HEK293 (cell line): ENCODE results near the gene CEND1.
A peak's percentile ranks its signal among the peaks of the same experiment; 100 is the strongest.

ENCODE experiments used
- CTCF ChIA-PET: fragments of 350-600 bp; formaldehyde crosslinking; extraction: SDS; loops from one replicate; lab custom pipeline; 2021; ENCODE audit warnings: antibody characterized with exemption; lab: Yijun Ruan, JAX
- POLR2A ChIA-PET: fragments of 300-600 bp; formaldehyde crosslinking; extraction: SDS; loops from one replicate; lab custom pipeline; 2020; ENCODE audit warnings: antibody characterized with exemption, inconsistent platforms; lab: Yijun Ruan, JAX
- H3K27ac ChIP-seq: fragments of 200-500 bp; sonication (Bioruptor generic); 2 replicates; pipeline ENCODE4 v1.5.1; 2014; ENCODE audit warnings: low read depth, low read length, control low read depth, inconsistent platforms; ENCODE audit errors: extremely low read depth
- H3K36me3 ChIP-seq, 2 experiments: fragments of 200-500 bp in 1 of 2; sonication (Bioruptor generic) in 1 of 2; 1 replicate in 1 of 2; 2 replicates in 1 of 2; pipeline ENCODE4 v1.5.1; 2014 to 2017; ENCODE audit warnings: inconsistent platforms in 2 of 2, low read length in 2 of 2; ENCODE audit not compliant: control insufficient read depth in 2 of 2, insufficient read depth in 1 of 2
- H3K4me1 ChIP-seq: fragments of 200-500 bp; sonication (Bioruptor generic); 2 replicates; pipeline ENCODE4 v1.5.1; 2014; ENCODE audit warnings: mild to moderate bottlenecking, low read length, inconsistent platforms; ENCODE audit not compliant: control insufficient read depth, insufficient read depth
- H3K4me3 ChIP-seq: 2 replicates; pipeline ENCODE4 v1.5.1; 2011; ENCODE audit warnings: low read depth, mild to moderate bottlenecking, control low read depth, low read length, moderate library complexity
- H3K9me3 ChIP-seq: fragments of 200-500 bp; sonication (Bioruptor generic); 2 replicates; pipeline ENCODE4 v1.5.1; 2014; ENCODE audit warnings: low read depth, low read length, inconsistent platforms; ENCODE audit not compliant: control insufficient read depth, insufficient read depth
- GLIS2 ChIP-seq: fragments of 450-650 bp; formaldehyde crosslinking; IDR thresholded peaks from 2 replicates; pipeline ENCODE4 v1.5.1; 2016; ENCODE audit warnings: missing biosample characterization, missing genetic modification characterization
- OSR2 ChIP-seq: fragments of 450-650 bp; formaldehyde crosslinking; IDR thresholded peaks from 2 replicates; pipeline ENCODE4 v1.5.1; 2016; ENCODE audit warnings: missing biosample characterization, missing genetic modification characterization
- REPIN1 ChIP-seq: fragments of 450-650 bp; formaldehyde crosslinking; IDR thresholded peaks from 2 replicates; pipeline ENCODE4 v1.5.1; 2017; ENCODE audit warnings: missing biosample characterization, missing genetic modification characterization, low read depth
- SCRT1 ChIP-seq: fragments of 450-650 bp; formaldehyde crosslinking; IDR thresholded peaks from 2 replicates; pipeline ENCODE4 v1.5.1; 2016; ENCODE audit warnings: missing biosample characterization, missing genetic modification characterization, borderline replicate concordance
- SCRT2 ChIP-seq: fragments of 450-650 bp; formaldehyde crosslinking; IDR thresholded peaks from 2 replicates; pipeline ENCODE4 v1.5.1; 2016; ENCODE audit warnings: missing biosample characterization, missing genetic modification characterization
- ZNF112 ChIP-seq: fragments of 450-650 bp; formaldehyde crosslinking; IDR thresholded peaks from 2 replicates; pipeline ENCODE4 v1.5.0; 2017; ENCODE audit warnings: missing biosample characterization, missing genetic modification characterization
- ZNF140 ChIP-seq: fragments of 450-650 bp; formaldehyde crosslinking; IDR thresholded peaks from 2 replicates; pipeline ENCODE4 v1.5.1; 2016; ENCODE audit warnings: missing biosample characterization, missing genetic modification characterization
- ZNF292 ChIP-seq: fragments of 450-650 bp; formaldehyde crosslinking; IDR thresholded peaks from 2 replicates; pipeline ENCODE4 v1.5.1; 2016; ENCODE audit warnings: low read depth, missing biosample characterization, missing genetic modification characterization, borderline replicate concordance
- ZNF416 ChIP-seq: fragments of 450-650 bp; formaldehyde crosslinking; IDR thresholded peaks from 2 replicates; pipeline ENCODE4 v1.5.1; 2016; ENCODE audit warnings: missing biosample characterization, missing genetic modification characterization
- ZNF585B ChIP-seq: fragments of 450-650 bp; formaldehyde crosslinking; IDR thresholded peaks from 2 replicates; pipeline ENCODE4 v1.5.1; 2016; ENCODE audit warnings: missing biosample characterization, missing genetic modification characterization
- ZNF626 ChIP-seq: fragments of 450-650 bp; sonication (Bioruptor Pico); formaldehyde crosslinking; IDR thresholded peaks from 2 replicates; pipeline ENCODE4 v1.5.1; 2018; ENCODE audit warnings: missing biosample characterization, missing genetic modification characterization, inconsistent platforms
- ZNF629 ChIP-seq: fragments of 450-650 bp; formaldehyde crosslinking; IDR thresholded peaks from 2 replicates; pipeline ENCODE4 v1.5.1; 2017; ENCODE audit warnings: missing biosample characterization, missing genetic modification characterization
- ZNF785 ChIP-seq: fragments of 450-650 bp; formaldehyde crosslinking; IDR thresholded peaks from 2 replicates; pipeline ENCODE4 v1.5.1; 2016; ENCODE audit warnings: missing biosample characterization, missing genetic modification characterization
- ZNF792 ChIP-seq: fragments of 450-650 bp; formaldehyde crosslinking; IDR thresholded peaks from 2 replicates; pipeline ENCODE4 v1.5.1; 2016; ENCODE audit warnings: missing biosample characterization, missing genetic modification characterization
- ZNF830 ChIP-seq: fragments of 450-650 bp; IDR thresholded peaks from 2 replicates; pipeline ENCODE4 v1.5.0; 2018; ENCODE audit warnings: missing biosample characterization, missing genetic modification characterization, low read depth, mild to moderate bottlenecking, moderate library complexity
- TF ChIP-seq, protein P1 (sequence below): fragments of 450-650 bp; formaldehyde crosslinking; IDR thresholded peaks from 2 replicates; pipeline ENCODE4 v1.5.0; 2017; ENCODE audit warnings: missing biosample characterization, missing genetic modification characterization, borderline replicate concordance
- TF ChIP-seq, protein P2 (sequence below): fragments of 450-650 bp; formaldehyde crosslinking; IDR thresholded peaks from 2 replicates; pipeline ENCODE4 v1.5.1; 2016; ENCODE audit warnings: missing biosample characterization, missing genetic modification characterization
- TF ChIP-seq, protein P3 (sequence below): fragments of 450-650 bp; formaldehyde crosslinking; IDR thresholded peaks from 2 replicates; pipeline ENCODE4 v1.5.1; 2016; ENCODE audit warnings: missing biosample characterization, missing genetic modification characterization

The CEND1 gene

GRCh38 chr11:802693-803466, 13.0 kb upstream of the CEND1 start (continued):
- no peak for TF ChIP-seq ZNF292
- TF ChIP-seq, protein P1, sequence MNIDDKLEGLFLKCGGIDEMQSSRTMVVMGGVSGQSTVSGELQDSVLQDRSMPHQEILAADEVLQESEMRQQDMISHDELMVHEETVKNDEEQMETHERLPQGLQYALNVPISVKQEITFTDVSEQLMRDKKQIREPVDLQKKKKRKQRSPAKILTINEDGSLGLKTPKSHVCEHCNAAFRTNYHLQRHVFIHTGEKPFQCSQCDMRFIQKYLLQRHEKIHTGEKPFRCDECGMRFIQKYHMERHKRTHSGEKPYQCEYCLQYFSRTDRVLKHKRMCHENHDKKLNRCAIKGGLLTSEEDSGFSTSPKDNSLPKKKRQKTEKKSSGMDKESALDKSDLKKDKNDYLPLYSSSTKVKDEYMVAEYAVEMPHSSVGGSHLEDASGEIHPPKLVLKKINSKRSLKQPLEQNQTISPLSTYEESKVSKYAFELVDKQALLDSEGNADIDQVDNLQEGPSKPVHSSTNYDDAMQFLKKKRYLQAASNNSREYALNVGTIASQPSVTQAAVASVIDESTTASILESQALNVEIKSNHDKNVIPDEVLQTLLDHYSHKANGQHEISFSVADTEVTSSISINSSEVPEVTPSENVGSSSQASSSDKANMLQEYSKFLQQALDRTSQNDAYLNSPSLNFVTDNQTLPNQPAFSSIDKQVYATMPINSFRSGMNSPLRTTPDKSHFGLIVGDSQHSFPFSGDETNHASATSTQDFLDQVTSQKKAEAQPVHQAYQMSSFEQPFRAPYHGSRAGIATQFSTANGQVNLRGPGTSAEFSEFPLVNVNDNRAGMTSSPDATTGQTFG (tag by site-specific recombination): no peak
- TF ChIP-seq REPIN1: no peak
- TF ChIP-seq ZNF140 (tag by site-specific recombination): no peak
- no peak for TF ChIP-seq ZNF416 (tag by site-specific recombination)
- no peak for TF ChIP-seq ZNF626 (tag by site-specific recombination)
- TF ChIP-seq ZNF112 (tag by site-specific recombination): no peak
- TF ChIP-seq ZNF830 (tag by site-specific recombination): no peak
- TF ChIP-seq, protein P2, sequence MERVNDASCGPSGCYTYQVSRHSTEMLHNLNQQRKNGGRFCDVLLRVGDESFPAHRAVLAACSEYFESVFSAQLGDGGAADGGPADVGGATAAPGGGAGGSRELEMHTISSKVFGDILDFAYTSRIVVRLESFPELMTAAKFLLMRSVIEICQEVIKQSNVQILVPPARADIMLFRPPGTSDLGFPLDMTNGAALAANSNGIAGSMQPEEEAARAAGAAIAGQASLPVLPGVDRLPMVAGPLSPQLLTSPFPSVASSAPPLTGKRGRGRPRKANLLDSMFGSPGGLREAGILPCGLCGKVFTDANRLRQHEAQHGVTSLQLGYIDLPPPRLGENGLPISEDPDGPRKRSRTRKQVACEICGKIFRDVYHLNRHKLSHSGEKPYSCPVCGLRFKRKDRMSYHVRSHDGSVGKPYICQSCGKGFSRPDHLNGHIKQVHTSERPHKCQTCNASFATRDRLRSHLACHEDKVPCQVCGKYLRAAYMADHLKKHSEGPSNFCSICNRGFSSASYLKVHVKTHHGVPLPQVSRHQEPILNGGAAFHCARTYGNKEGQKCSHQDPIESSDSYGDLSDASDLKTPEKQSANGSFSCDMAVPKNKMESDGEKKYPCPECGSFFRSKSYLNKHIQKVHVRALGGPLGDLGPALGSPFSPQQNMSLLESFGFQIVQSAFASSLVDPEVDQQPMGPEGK (tag by site-specific recombination): no peak
- no peak for TF ChIP-seq OSR2 (tag by site-specific recombination)
- no peak for TF ChIP-seq ZNF792 (tag by site-specific recombination)
- no peak for TF ChIP-seq ZNF585B (tag by site-specific recombination)
- TF ChIP-seq ZNF629 (tag by site-specific recombination): no peak
- no peak for TF ChIP-seq ZNF785 (tag by site-specific recombination)

DNA sequence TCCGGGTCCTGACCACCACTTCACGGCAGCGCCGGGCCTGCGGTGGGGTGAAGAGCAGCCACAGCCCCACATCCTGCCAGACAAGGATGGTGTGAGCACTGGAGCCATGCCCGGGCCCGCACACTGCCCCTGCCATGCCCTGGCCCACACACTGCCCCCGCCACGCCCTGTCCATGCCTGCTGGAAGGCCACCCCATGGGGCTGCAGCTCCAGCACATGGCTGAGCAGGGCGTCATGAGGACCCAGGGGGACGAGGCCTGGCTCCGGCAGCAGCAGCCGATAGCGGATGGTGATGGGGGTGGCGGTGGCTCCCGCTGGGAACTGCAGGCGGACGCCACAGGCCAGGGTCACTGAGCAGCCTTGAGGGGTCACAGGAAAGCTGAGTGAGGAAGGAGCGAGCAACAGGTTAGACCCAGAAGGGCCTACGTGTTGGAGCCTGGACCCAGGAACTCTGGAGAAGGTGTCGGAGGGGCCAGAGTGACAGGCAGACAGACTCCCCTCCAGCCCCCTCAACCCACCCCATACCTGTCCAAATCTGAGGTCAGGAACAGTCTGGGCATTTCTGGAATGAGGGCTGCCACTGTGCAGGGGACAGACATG, 12.2 kb upstream of the CEND1 start:
- no peaks in the 10 kb centered on the region for H3K9me3 ChIP-seq
- H3K4me1 ChIP-seq: no peaks in the 10 kb centered on the region
- no peak overlapping the region for H3K27ac ChIP-seq
- peak; percentile 70; the same call in 1 of the 2 replicates for TF ChIP-seq SCRT1
- TF ChIP-seq SCRT2 (tag by site-specific recombination): peak; percentile 78
- TF ChIP-seq GLIS2 (tag by site-specific recombination): 0 out of 2 replicates have a peak, but pooled peaks have one; percentile 11
- TF ChIP-seq, protein P3, sequence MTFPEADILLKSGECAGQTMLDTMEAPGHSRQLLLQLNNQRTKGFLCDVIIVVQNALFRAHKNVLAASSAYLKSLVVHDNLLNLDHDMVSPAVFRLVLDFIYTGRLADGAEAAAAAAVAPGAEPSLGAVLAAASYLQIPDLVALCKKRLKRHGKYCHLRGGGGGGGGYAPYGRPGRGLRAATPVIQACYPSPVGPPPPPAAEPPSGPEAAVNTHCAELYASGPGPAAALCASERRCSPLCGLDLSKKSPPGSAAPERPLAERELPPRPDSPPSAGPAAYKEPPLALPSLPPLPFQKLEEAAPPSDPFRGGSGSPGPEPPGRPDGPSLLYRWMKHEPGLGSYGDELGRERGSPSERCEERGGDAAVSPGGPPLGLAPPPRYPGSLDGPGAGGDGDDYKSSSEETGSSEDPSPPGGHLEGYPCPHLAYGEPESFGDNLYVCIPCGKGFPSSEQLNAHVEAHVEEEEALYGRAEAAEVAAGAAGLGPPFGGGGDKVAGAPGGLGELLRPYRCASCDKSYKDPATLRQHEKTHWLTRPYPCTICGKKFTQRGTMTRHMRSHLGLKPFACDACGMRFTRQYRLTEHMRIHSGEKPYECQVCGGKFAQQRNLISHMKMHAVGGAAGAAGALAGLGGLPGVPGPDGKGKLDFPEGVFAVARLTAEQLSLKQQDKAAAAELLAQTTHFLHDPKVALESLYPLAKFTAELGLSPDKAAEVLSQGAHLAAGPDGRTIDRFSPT (tag by site-specific recombination): peak; percentile 67; the same call in 1 of the 2 replicates
- TF ChIP-seq ZNF626 (tag by site-specific recombination): no peak
- ChIA-PET CTCF (interaction anchor here (0.5 kb wide), 1 partner anchor 47 kb away, joined by 3 read pairs; no protein-coding TSS in a partner anchor), POLR2A (no interaction called here)
- H3K4me3 ChIP-seq: no peak overlapping the region
- H3K36me3 ChIP-seq: peaks cover 0 to 54% of the 10 kb centered on the region in 2 experiments; a peak in 1 of 3 replicates
